Measurements from ENCODE around the gene PANX3. TPM values are rescaled to one million over a fixed set of nuclear protein-coding genes. Genes with fewer than 3 reads are reported as not detected.

PANX3 gene
- total and polyA plus RNA-seq, 9 donors = not detected

DNA sequence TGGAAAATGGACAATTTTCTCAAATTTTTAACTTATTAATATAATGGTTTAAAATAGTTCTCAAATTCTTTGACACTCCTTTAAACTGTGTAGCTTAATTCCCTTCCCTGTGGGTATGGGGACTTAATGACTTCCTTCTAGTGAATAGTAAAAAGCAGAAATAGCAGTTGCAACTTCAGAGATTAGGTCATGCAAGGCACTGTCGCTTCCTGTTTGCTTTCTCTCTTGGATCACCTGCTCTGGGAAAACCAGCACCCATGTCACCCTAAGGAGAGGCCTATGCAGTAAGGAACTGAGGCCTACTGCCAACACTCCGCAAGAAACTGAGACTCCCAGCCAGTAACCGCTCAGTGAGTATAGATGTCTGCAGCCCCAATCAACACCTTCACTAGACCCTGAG lies 5.5 kb upstream of the PANX3 start:
- intact Hi-C loops (cut with DNase I) = no loop called here
- H3K9me3 ChIP-seq = no peaks in the 10 kb centered on the region
- no peak overlapping the region for H3K4me3 ChIP-seq
- H3K36me3 ChIP-seq = no peaks in the 10 kb centered on the region
- H3K27me3 ChIP-seq = no peaks in the 10 kb centered on the region
- DNase-seq = no peak
- no peaks in the 10 kb centered on the region for H3K4me1 ChIP-seq (ENCODE audit: insufficient read depth)
- WGBS, 3 donors = 88 to 97% (median 90%) methylated on average over 3 of the region's 3 CpGs
- H3K27ac ChIP-seq = no peak overlapping the region
- TF ChIP-seq EP300 (IDR thresholded peaks at IDR 0.05) (no peak), POLR2A (IDR thresholded peaks at IDR 0.05) (no peak), CTCF (IDR thresholded peaks at IDR 0.05) (no peak)

DNA sequence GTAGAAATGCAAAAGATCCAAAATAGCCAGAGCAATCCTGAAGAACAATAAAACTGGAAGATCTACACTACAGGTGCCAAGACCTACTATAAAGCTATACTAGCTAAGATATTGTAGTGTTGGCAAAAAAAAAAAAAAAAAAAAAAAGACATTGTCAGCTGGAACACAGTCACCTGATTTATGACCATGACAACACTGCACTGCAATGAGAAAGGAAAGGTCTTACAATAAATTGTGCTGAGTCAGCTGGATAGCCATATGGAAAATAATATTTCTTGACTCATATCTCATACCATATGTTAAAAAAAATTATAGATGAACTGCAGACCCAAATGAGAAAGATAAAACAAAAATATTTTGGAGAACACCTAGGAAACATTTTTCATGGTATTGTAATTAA lies 3.1 kb upstream of the PANX3 start:
- intact Hi-C loops (cut with DNase I) = no loop called here
- Histone ChIP-seq H3K36me3 (no peaks in the 10 kb centered on the region), H3K4me1 (ENCODE audit: insufficient read depth) (no peaks in the 10 kb centered on the region)

GRCh38 chr11:124610295-124610694 lies 933 bp upstream of the PANX3 start:
- DNase-seq = no peak
- intact Hi-C loops (cut with DNase I) = no loop called here
- Histone ChIP-seq H3K4me1 (ENCODE audit: insufficient read depth) (no peaks in the 10 kb centered on the region), H3K27ac (no peak overlapping the region), H3K4me3 (no peak overlapping the region), H3K36me3 (no peaks in the 10 kb centered on the region), H3K27me3 (no peaks in the 10 kb centered on the region), H3K9me3 (no peaks in the 10 kb centered on the region)
- TF ChIP-seq CTCF (IDR thresholded peaks at IDR 0.05) (no peak), EP300 (IDR thresholded peaks at IDR 0.05) (no peak), POLR2A (IDR thresholded peaks at IDR 0.05) (no peak)
- WGBS, 3 donors = 70 to 87% (median 81%) methylated on average over 2 of the region's 2 CpGs

More for the DNA sequence above, 3.1 kb upstream of the PANX3 start:
- H3K4me3 ChIP-seq = no peak overlapping the region
- H3K27me3 ChIP-seq = no peaks in the 10 kb centered on the region
- H3K27ac ChIP-seq = no peak overlapping the region
- no peaks in the 10 kb centered on the region for H3K9me3 ChIP-seq
- no peak for DNase-seq
- TF ChIP-seq EP300 (IDR thresholded peaks at IDR 0.05) (no peak), POLR2A (IDR thresholded peaks at IDR 0.05) (no peak), CTCF (IDR thresholded peaks at IDR 0.05) (no peak)

GRCh38 chr11:124612045-124612444 lies 817 bp downstream of the PANX3 start:
- Histone ChIP-seq H3K9me3 (no peaks in the 10 kb centered on the region), H3K4me3 (no peak overlapping the region), H3K4me1 (ENCODE audit: insufficient read depth) (no peaks in the 10 kb centered on the region), H3K36me3 (no peaks in the 10 kb centered on the region), H3K27me3 (no peaks in the 10 kb centered on the region), H3K27ac (no peak overlapping the region)
- WGBS, 3 donors = 71 to 75% (median 74%) methylated on average over 3 of the region's 3 CpGs
- TF ChIP-seq POLR2A (IDR thresholded peaks at IDR 0.05) = no peak
- no peak for TF ChIP-seq CTCF (IDR thresholded peaks at IDR 0.05)
- no peak for TF ChIP-seq EP300 (IDR thresholded peaks at IDR 0.05)
- intact Hi-C loops (cut with DNase I) = no loop called here
- DNase-seq = no peak

All from ovary (tissue), 9 donors.